HUES6 (cell line): ENCODE data around the gene PTPRR.

Source experiments
- H3K27ac ChIP-seq: 2 replicates; pipeline ENCODE4 v1.7.0; 2013; ENCODE audit warnings: low read depth, mild to moderate bottlenecking, low read length, inconsistent platforms
- H3K27me3 ChIP-seq: 2 replicates; pipeline ENCODE4 v1.6.1; 2013; ENCODE audit warnings: low read length; ENCODE audit not compliant: control insufficient read depth, insufficient read depth
- H3K36me3 ChIP-seq: 2 replicates; pipeline ENCODE4 v1.6.1; 2013; ENCODE audit warnings: low read length; ENCODE audit not compliant: control insufficient read depth, insufficient read depth
- H3K4me1 ChIP-seq: 2 replicates; pipeline ENCODE4 v1.6.1; 2013; ENCODE audit warnings: low read length; ENCODE audit not compliant: control insufficient read depth, insufficient read depth
- H3K4me3 ChIP-seq: 2 replicates; pipeline ENCODE4 v1.5.1; 2013; ENCODE audit warnings: low read depth, low read length
- H3K9ac ChIP-seq: one replicate; pipeline ENCODE4 v1.6.1; 2013; ENCODE audit warnings: mild to moderate bottlenecking, low read length
- H3K9me3 ChIP-seq: 2 replicates; pipeline ENCODE4 v1.6.1; 2013; ENCODE audit warnings: low read depth, low read length; ENCODE audit not compliant: control insufficient read depth, insufficient read depth

Gene PTPRR

GRCh38 chr12:70692681-70693288 lies 227.8 kb downstream of the PTPRR start:
- no peaks in the 10 kb centered on the region for H3K9me3 ChIP-seq
- H3K36me3 ChIP-seq, result no peaks in the 10 kb centered on the region
- H3K27me3 ChIP-seq, result no peaks in the 10 kb centered on the region
- H3K4me1 ChIP-seq, result peaks cover 8% of the 10 kb centered on the region
- H3K9ac ChIP-seq, result no peak overlapping the region
- H3K4me3 ChIP-seq, result no peak overlapping the region
- no peak overlapping the region for H3K27ac ChIP-seq

- H3K36me3 ChIP-seq, result no peaks in the 10 kb centered on the region
- no peaks in the 10 kb centered on the region for H3K27me3 ChIP-seq
- no peak overlapping the region for H3K9ac ChIP-seq
- H3K4me1 ChIP-seq, result peaks cover 8% of the 10 kb centered on the region
- no peak overlapping the region for H3K4me3 ChIP-seq
- no peaks in the 10 kb centered on the region for H3K9me3 ChIP-seq
- no peak overlapping the region for H3K27ac ChIP-seq
These were observed 229.4 kb downstream of the PTPRR start for GRCh38 chr12:70691018-70691672.

- Histone ChIP-seq H3K9me3 (no peaks in the 10 kb centered on the region), H3K27ac (no peak overlapping the region), H3K4me3 (no peak overlapping the region), H3K4me1 (peaks cover 8% of the 10 kb centered on the region), H3K36me3 (no peaks in the 10 kb centered on the region), H3K9ac (no peak overlapping the region), H3K27me3 (no peaks in the 10 kb centered on the region)
These were observed 233.6 kb downstream of the PTPRR start for GRCh38 chr12:70686907-70687306.

GRCh38 chr12:70686299-70686698 lies 234.2 kb downstream of the PTPRR start:
- Histone ChIP-seq H3K9me3 (no peaks in the 10 kb centered on the region), H3K27ac (no peak overlapping the region), H3K4me3 (no peak overlapping the region), H3K27me3 (no peaks in the 10 kb centered on the region), H3K4me1 (peaks cover 8% of the 10 kb centered on the region), H3K36me3 (no peaks in the 10 kb centered on the region), H3K9ac (no peak overlapping the region)

- H3K4me1 ChIP-seq, result no peaks in the 10 kb centered on the region
- H3K27me3 ChIP-seq, result no peaks in the 10 kb centered on the region
- no peaks in the 10 kb centered on the region for H3K36me3 ChIP-seq
- no peak overlapping the region for H3K9ac ChIP-seq
- peaks cover 5% of the 10 kb centered on the region; the same call in 1 of the 2 replicates for H3K9me3 ChIP-seq
- no peak overlapping the region for H3K4me3 ChIP-seq
- H3K27ac ChIP-seq, result no peak overlapping the region
These were observed 236.6 kb downstream of the PTPRR start for GRCh38 chr12:70683976-70684375.

- no peak overlapping the region for H3K4me3 ChIP-seq
- no peaks in the 10 kb centered on the region for H3K9me3 ChIP-seq
- no peaks in the 10 kb centered on the region for H3K36me3 ChIP-seq
- H3K4me1 ChIP-seq, result no peaks in the 10 kb centered on the region
- H3K27me3 ChIP-seq, result no peaks in the 10 kb centered on the region
- no peak overlapping the region for H3K27ac ChIP-seq
- H3K9ac ChIP-seq, result no peak overlapping the region
These were observed 248.8 kb downstream of the PTPRR start for GRCh38 chr12:70671698-70672097.

- H3K9me3 ChIP-seq, result no peaks in the 10 kb centered on the region
- H3K36me3 ChIP-seq, result no peaks in the 10 kb centered on the region
- H3K4me1 ChIP-seq, result no peaks in the 10 kb centered on the region
- H3K4me3 ChIP-seq, result no peak overlapping the region
- no peaks in the 10 kb centered on the region for H3K27me3 ChIP-seq
- H3K27ac ChIP-seq, result no peak overlapping the region
- no peak overlapping the region for H3K9ac ChIP-seq
These were observed 249.6 kb downstream of the PTPRR start for GRCh38 chr12:70670948-70671347.

- no peaks in the 10 kb centered on the region for H3K27me3 ChIP-seq
- H3K36me3 ChIP-seq, result no peaks in the 10 kb centered on the region
These were observed 253.3 kb downstream of the PTPRR start for GRCh38 chr12:70667253-70667652.

GRCh38 chr12:70666364-70666763 lies 254.2 kb downstream of the PTPRR start:
- H3K9ac ChIP-seq, result no peak overlapping the region
- no peak overlapping the region for H3K27ac ChIP-seq
- peaks cover 27% of the 10 kb centered on the region for H3K4me1 ChIP-seq
- H3K9me3 ChIP-seq, result no peaks in the 10 kb centered on the region
- no peak overlapping the region for H3K4me3 ChIP-seq
- H3K36me3 ChIP-seq, result no peaks in the 10 kb centered on the region
- H3K27me3 ChIP-seq, result no peaks in the 10 kb centered on the region

More at GRCh38 chr12:70667253-70667652, 253.3 kb downstream of the PTPRR start:
- no peak overlapping the region for H3K9ac ChIP-seq
- H3K27ac ChIP-seq, result no peak overlapping the region
- H3K4me1 ChIP-seq, result peaks cover 19% of the 10 kb centered on the region
- H3K9me3 ChIP-seq, result no peaks in the 10 kb centered on the region
- no peak overlapping the region for H3K4me3 ChIP-seq

- H3K9me3 ChIP-seq, result no peaks in the 10 kb centered on the region
- no peak overlapping the region for H3K9ac ChIP-seq
- 0 out of 2 replicates have a peak overlapping the region, but pooled peaks have one; percentile 26 for H3K27ac ChIP-seq
- H3K4me3 ChIP-seq, result peak overlapping the region; percentile 21; the same call in 1 of the 2 replicates
- H3K27me3 ChIP-seq, result no peaks in the 10 kb centered on the region
- H3K4me1 ChIP-seq, result peaks cover 27% of the 10 kb centered on the region
- no peaks in the 10 kb centered on the region for H3K36me3 ChIP-seq
These were observed 256.1 kb downstream of the PTPRR start for GRCh38 chr12:70664465-70664881.

GRCh38 chr12:70663838-70664237 lies 256.7 kb downstream of the PTPRR start:
- H3K27ac ChIP-seq, result no peak overlapping the region
- no peaks in the 10 kb centered on the region for H3K9me3 ChIP-seq
- H3K36me3 ChIP-seq, result no peaks in the 10 kb centered on the region
- peaks cover 27% of the 10 kb centered on the region for H3K4me1 ChIP-seq
- H3K4me3 ChIP-seq, result peak overlapping the region; percentile 21; the same call in 1 of the 2 replicates
- no peak overlapping the region for H3K9ac ChIP-seq
- no peaks in the 10 kb centered on the region for H3K27me3 ChIP-seq
